Fibroblast of pulmonary artery (primary cell): ENCODE measurements around the gene C1GALT1.

Source experiments
- DNase-seq: peaks from one replicate; pipeline ENCODE4 v3.0.0-alpha.2; 2010; ENCODE audit warnings: low read depth
- H3K4me3 ChIP-seq: replicated peaks from 2 replicates; pipeline ENCODE4 v1.5.1; 2011; ENCODE audit warnings: low read depth, mild to moderate bottlenecking, control low read depth, low read length, moderate library complexity
- CTCF ChIP-seq: IDR thresholded peaks from 2 replicates; pipeline ENCODE4 v1.5.1; 2011; ENCODE audit warnings: mild to moderate bottlenecking, control low read depth, low read length, inconsistent platforms; ENCODE audit errors: missing control alignments

C1GALT1 gene

GRCh38 chr7:7294911-7295310, 112.6 kb downstream of the C1GALT1 start:
- DNase-seq, result no peak
- H3K4me3 ChIP-seq, result no peak overlapping the region
- TF ChIP-seq CTCF, result no peak
